Gastroesophageal sphincter (tissue), 3 donors: Measurements from ENCODE around the gene NELFA.

ENCODE experiments used
- CTCF ChIP-seq, 4 experiments: fragments of 200-600 bp in 2 of 4; fragments of 450-650 bp in 2 of 4; sonication (generic) in 1 of 4; IDR thresholded peaks; one replicate each; pipeline ENCODE4 v1.5.1; 2017 to 2019; ENCODE audit warnings: antibody characterized with exemption in 4 of 4, mild to moderate bottlenecking in 2 of 4, moderate library complexity in 2 of 4
- POLR2A ChIP-seq, 2 donors: fragments of 450-650 bp; IDR thresholded peaks; one replicate each; pipeline ENCODE4 v1.6.1; 2017; ENCODE audit warnings: antibody characterized with exemption in 2 of 2, mild to moderate bottlenecking in 2 of 2, moderate library complexity in 1 of 2

- TF ChIP-seq CTCF (IDR thresholded peaks at IDR 0.05) = no peak
- TF ChIP-seq POLR2A (IDR thresholded peaks at IDR 0.05) = no peak
Observed at GRCh38 chr4:2049381-2049780, 40.6 kb upstream of the NELFA start.
